ENCODE measurements around the gene ADRB1.

ADRB1 gene

DNA sequence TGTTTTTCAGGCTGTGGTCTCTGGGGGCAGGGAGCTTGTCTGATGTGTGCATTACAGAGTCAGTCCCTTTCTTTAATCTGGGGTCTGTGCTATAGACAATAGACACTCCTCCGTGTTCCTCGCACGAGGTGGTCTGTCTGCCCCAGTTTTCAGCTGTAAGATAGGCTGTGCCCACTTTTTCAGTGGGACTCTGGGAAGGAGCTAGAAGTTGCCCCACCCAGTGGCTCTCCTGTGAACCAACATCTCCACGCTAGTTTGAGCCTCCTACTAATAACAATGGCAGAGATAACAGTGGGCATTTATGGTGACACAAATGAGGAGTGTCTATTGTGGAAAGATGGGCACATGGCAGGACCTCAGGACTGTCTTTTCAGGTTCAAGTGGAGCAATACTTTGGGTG lies 44.0 kb downstream of the ADRB1 start:
- no peak for DNase-seq (ENCODE audit: low spot score)
- FAIRE-seq: no peak

- FAIRE-seq (no peak), DNase-seq (ENCODE audit: low spot score) (no peak)
Measured at GRCh38 chr10:114094795-114095194, 51.1 kb downstream of the ADRB1 start.

GRCh38 chr10:114095559-114096337 lies 52.1 kb downstream of the ADRB1 start:
- DNase-seq (ENCODE audit: low spot score) (no peak), FAIRE-seq (no peak)
